HEK293 (cell line): ENCODE measurements around the gene SELENOM.

Experiments used
- CTCF ChIP-seq: fragments of 450-650 bp; formaldehyde crosslinking; IDR thresholded peaks from 2 replicates; pipeline ENCODE4 v1.5.1; 2016; ENCODE audit warnings: missing biosample characterization, missing genetic modification characterization
- SCRT1 ChIP-seq: fragments of 450-650 bp; formaldehyde crosslinking; IDR thresholded peaks from 2 replicates; pipeline ENCODE4 v1.5.1; 2016; ENCODE audit warnings: missing biosample characterization, missing genetic modification characterization, borderline replicate concordance
- ZBTB1 ChIP-seq: fragments of 450-650 bp; formaldehyde crosslinking; IDR thresholded peaks from 2 replicates; pipeline ENCODE4 v1.5.1; 2016; ENCODE audit warnings: missing biosample characterization, missing genetic modification characterization
- ZBTB8A ChIP-seq: fragments of 450-650 bp; formaldehyde crosslinking; IDR thresholded peaks from 2 replicates; pipeline ENCODE4 v1.5.1; 2016; ENCODE audit warnings: missing biosample characterization, missing genetic modification characterization
- ZNF132 ChIP-seq: fragments of 450-650 bp; formaldehyde crosslinking; IDR thresholded peaks from 2 replicates; pipeline ENCODE4 v1.5.1; 2017; ENCODE audit warnings: missing biosample characterization, missing genetic modification characterization, borderline replicate concordance
- ZNF24 ChIP-seq: fragments of 450-650 bp; formaldehyde crosslinking; IDR thresholded peaks from 2 replicates; pipeline ENCODE4 v1.5.1; 2016; ENCODE audit warnings: missing biosample characterization, missing genetic modification characterization
- ZNF37A ChIP-seq: fragments of 450-650 bp; IDR thresholded peaks from 2 replicates; pipeline ENCODE4 v1.5.1; 2018; ENCODE audit warnings: missing biosample characterization, missing genetic modification characterization
- ZNF510 ChIP-seq: fragments of 450-650 bp; formaldehyde crosslinking; IDR thresholded peaks from 2 replicates; pipeline ENCODE4 v1.5.1; 2018; ENCODE audit warnings: mild to moderate bottlenecking, missing genetic modification characterization, missing biosample characterization; ENCODE audit not compliant: insufficient replicate concordance
- ZNF660 ChIP-seq: fragments of 450-650 bp; IDR thresholded peaks from 2 replicates; pipeline ENCODE4 v1.5.1; 2018; ENCODE audit warnings: missing biosample characterization, mild to moderate bottlenecking, missing genetic modification characterization
- ZNF777 ChIP-seq: fragments of 450-650 bp; formaldehyde crosslinking; IDR thresholded peaks from 2 replicates; pipeline ENCODE4 v1.5.1; 2017; ENCODE audit warnings: missing biosample characterization, missing genetic modification characterization, borderline replicate concordance
- TF ChIP-seq, protein P1 (sequence below): fragments of 450-650 bp; formaldehyde crosslinking; IDR thresholded peaks from 2 replicates; pipeline ENCODE4 v1.5.1; 2016; ENCODE audit warnings: missing biosample characterization, missing genetic modification characterization
- TF ChIP-seq, protein P2 (sequence below): fragments of 450-650 bp; formaldehyde crosslinking; IDR thresholded peaks from 2 replicates; pipeline ENCODE4 v1.5.1; 2016; ENCODE audit warnings: missing biosample characterization, missing genetic modification characterization, borderline replicate concordance
- TF ChIP-seq, protein P3 (sequence below): fragments of 450-650 bp; formaldehyde crosslinking; IDR thresholded peaks from 2 replicates; pipeline ENCODE4 v1.5.1; 2016; ENCODE audit warnings: missing biosample characterization, missing genetic modification characterization

DNA sequence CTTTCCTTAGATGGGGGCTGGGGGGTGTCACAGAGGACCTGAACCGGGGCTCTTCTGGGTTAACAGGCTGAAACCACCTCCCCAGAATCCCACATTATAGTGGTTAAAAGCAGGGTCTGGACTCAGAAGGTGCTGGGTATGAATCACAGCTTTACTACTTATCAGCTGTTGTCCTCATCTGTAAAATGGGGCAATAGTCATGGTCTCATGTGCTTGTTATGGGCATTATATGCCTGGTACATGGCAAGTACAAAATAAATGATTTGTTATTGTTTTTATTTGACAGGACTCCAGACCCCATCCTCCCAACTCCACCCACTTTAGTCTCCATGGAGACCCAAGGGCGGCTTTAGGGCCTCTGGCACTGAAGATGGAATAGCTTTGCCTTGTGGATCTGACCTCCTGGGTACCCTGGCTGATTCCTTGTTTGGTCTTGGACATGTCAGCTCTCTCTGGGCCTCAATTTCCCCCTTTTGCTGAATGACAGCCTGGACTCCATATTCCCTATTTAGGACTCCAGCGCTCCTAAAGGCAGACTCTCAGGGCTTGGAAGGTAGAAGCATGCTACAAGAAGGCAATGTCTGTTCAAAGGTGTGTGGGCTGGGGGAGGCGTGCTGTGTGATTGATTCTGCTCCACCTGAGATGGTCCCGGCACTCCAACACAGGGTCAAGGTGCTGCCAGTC, 27.1 kb downstream of the SELENOM start:
- TF ChIP-seq ZNF132 (tag by site-specific recombination) (no peak), CTCF (tag by site-specific recombination) (no peak), SCRT1 (tag by site-specific recombination) (no peak), ZNF510 (tag by site-specific recombination) (no peak), ZBTB1 (tag by site-specific recombination) (no peak), ZBTB8A (tag by site-specific recombination) (no peak), ZNF660 (tag by site-specific recombination) (no peak), ZNF37A (tag by site-specific recombination) (no peak), ZNF777 (tag by site-specific recombination) (no peak), ZNF24 (no peak)
- TF ChIP-seq, protein P1, sequence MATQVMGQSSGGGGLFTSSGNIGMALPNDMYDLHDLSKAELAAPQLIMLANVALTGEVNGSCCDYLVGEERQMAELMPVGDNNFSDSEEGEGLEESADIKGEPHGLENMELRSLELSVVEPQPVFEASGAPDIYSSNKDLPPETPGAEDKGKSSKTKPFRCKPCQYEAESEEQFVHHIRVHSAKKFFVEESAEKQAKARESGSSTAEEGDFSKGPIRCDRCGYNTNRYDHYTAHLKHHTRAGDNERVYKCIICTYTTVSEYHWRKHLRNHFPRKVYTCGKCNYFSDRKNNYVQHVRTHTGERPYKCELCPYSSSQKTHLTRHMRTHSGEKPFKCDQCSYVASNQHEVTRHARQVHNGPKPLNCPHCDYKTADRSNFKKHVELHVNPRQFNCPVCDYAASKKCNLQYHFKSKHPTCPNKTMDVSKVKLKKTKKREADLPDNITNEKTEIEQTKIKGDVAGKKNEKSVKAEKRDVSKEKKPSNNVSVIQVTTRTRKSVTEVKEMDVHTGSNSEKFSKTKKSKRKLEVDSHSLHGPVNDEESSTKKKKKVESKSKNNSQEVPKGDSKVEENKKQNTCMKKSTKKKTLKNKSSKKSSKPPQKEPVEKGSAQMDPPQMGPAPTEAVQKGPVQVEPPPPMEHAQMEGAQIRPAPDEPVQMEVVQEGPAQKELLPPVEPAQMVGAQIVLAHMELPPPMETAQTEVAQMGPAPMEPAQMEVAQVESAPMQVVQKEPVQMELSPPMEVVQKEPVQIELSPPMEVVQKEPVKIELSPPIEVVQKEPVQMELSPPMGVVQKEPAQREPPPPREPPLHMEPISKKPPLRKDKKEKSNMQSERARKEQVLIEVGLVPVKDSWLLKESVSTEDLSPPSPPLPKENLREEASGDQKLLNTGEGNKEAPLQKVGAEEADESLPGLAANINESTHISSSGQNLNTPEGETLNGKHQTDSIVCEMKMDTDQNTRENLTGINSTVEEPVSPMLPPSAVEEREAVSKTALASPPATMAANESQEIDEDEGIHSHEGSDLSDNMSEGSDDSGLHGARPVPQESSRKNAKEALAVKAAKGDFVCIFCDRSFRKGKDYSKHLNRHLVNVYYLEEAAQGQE (tag by site-specific recombination): no peak
- TF ChIP-seq, protein P2, sequence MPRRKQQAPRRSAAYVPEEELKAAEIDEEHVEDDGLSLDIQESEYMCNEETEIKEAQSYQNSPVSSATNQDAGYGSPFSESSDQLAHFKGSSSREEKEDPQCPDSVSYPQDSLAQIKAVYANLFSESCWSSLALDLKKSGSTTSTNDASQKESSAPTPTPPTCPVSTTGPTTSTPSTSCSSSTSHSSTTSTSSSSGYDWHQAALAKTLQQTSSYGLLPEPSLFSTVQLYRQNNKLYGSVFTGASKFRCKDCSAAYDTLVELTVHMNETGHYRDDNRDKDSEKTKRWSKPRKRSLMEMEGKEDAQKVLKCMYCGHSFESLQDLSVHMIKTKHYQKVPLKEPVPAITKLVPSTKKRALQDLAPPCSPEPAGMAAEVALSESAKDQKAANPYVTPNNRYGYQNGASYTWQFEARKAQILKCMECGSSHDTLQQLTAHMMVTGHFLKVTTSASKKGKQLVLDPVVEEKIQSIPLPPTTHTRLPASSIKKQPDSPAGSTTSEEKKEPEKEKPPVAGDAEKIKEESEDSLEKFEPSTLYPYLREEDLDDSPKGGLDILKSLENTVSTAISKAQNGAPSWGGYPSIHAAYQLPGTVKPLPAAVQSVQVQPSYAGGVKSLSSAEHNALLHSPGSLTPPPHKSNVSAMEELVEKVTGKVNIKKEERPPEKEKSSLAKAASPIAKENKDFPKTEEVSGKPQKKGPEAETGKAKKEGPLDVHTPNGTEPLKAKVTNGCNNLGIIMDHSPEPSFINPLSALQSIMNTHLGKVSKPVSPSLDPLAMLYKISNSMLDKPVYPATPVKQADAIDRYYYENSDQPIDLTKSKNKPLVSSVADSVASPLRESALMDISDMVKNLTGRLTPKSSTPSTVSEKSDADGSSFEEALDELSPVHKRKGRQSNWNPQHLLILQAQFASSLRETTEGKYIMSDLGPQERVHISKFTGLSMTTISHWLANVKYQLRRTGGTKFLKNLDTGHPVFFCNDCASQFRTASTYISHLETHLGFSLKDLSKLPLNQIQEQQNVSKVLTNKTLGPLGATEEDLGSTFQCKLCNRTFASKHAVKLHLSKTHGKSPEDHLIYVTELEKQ (tag by site-specific recombination): no peak
- TF ChIP-seq, protein P3, sequence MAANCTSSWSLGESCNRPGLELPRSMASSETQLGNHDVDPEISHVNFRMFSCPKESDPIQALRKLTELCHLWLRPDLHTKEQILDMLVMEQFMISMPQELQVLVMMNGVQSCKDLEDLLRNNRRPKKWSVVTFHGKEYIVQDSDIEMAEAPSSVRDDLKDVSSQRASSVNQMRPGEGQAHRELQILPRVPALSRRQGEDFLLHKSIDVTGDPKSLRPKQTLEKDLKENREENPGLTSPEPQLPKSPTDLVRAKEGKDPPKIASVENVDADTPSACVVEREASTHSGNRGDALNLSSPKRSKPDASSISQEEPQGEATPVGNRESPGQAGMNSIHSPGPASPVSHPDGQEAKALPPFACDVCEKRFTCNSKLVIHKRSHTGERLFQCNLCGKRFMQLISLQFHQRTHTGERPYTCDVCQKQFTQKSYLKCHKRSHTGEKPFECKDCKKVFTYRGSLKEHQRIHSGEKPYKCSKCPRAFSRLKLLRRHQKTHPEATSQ (tag by site-specific recombination): no peak
